GF-D8 (cell line): ENCODE results near the gene SPP1.
"Not testable (repeated sequence)": the region's sequence is repeated elsewhere in the genome, so short reads cannot be mapped to it uniquely, and the experiment has no call there.

Experiments used
- DNase-seq: peaks from one replicate; lab custom pipeline; 2025; lab: John Stamatoyannopoulos, UW

Gene SPP1

DNA sequence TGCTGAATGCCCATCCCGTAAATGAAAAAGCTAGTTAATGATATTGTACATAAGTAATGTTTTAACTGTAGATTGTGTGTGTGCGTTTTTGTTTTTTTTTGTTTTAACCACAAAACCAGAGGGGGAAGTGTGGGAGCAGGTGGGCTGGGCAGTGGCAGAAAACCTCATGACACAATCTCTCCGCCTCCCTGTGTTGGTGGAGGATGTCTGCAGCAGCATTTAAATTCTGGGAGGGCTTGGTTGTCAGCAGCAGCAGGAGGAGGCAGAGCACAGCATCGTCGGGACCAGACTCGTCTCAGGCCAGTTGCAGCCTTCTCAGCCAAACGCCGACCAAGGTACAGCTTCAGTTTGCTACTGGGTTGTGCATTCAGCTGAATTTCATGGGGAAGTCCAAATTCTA, at the start of gene SPP1:
Gene SPP1, plus strand, starts transcription at position 249 of the 400 bp plus-strand sequence. CDS start 1,182 bp downstream, outside the sequence.
- DNase-seq = peak; percentile 22

DNA sequence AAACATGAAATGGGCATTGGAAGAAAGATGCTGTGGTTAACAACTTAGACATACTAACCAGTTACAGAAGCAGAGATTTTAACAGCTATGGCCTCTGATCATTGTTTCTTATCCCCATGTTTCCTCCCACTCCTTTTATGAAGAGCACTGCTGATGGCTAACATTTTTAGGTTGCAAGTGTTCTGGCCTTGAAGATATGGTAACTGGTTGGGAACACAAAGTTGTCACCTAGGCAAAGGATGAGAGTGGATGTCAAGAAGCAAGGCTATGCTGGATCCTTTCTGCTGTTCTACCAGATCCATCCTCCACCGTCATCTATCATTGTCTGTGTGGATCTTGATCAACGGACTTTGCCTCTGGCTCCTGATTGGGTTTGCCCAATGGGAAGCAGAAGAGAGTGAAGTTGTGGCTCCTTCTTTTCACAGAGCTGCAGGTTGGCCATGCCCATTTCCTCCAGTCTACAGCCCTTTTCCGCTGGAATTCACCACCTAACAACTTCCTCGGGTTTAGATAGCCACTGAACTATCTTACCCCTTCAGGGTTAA, 48.9 kb upstream of the SPP1 start:
- DNase-seq = no peak

DNA sequence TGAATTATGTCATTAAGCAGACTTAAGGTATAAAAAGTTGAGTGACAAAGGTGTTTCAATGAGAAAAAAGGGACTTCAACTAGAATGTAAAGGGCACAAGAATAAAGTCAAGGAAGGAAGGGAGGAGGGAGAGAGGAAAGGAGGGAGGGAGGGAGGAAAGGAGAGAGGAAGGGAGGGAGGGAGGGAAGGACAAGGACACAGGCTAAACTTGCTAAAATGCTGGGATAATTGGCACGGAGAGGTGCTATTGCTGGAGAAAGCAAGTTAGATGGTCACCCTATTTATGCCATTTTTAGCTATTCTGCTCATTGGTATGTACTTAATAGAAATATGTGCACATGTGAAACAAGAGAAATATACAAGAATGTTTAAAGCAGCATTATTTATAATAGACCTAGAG, 44.9 kb upstream of the SPP1 start:
- DNase-seq = no peak

DNA sequence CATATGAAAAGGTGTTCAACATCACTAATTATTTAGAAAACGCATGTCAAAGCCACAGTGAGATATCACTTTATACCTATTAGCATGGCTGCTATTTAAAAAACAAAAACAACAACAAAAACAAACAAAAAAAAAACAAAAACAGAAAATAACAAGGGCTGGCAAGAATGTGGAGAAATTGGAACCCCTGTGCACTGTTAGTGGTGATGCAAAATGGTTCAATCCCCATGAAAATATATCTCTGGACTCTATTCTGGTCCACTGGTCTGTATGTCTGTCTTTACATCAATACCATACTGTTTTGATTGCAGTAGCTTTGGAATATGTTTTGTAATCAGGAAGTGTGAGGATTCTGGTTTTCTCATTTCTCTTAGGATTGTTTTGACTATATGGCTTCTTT, 43.6 kb upstream of the SPP1 start:
- no peak for DNase-seq

DNA sequence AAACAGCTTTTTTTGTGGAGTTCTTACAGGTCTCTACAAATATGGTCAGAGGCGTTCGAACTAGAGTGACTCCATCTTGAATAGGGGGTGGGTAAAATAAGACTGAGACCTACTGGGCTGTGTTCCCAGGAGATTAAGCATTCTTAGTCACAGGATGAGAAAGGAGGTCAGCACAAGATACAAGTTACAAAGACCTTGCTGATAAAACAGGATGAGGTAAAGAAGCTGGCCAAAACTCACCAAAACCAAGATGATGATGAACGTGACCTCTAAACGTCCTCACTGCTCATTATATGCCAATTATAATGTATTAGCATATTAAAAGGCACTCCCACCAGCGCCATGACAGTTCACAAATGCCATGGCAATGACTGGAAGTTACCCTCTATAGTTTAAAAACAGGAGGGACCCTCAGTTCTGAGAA, 42.8 kb upstream of the SPP1 start:
- no peak for DNase-seq

DNA sequence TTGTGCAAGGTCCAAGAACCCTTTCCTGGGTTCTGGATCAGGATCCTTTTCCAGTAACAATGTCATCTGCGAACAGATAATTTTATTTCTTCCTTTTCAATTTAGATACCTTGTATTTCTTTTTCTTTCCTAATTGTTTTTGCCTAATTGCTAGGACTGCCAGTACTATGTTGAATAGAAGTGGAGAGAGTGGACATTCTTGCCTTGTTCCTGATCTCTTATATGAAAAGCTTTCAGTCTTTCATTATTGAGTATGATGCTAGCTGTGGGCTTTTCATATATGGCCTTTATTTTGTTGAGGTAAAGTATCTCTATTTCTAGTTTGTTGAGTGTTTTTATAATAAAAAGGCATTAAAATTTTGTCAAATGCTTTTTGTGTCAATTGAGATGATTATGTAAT, 42.2 kb upstream of the SPP1 start:
- no peak for DNase-seq

DNA sequence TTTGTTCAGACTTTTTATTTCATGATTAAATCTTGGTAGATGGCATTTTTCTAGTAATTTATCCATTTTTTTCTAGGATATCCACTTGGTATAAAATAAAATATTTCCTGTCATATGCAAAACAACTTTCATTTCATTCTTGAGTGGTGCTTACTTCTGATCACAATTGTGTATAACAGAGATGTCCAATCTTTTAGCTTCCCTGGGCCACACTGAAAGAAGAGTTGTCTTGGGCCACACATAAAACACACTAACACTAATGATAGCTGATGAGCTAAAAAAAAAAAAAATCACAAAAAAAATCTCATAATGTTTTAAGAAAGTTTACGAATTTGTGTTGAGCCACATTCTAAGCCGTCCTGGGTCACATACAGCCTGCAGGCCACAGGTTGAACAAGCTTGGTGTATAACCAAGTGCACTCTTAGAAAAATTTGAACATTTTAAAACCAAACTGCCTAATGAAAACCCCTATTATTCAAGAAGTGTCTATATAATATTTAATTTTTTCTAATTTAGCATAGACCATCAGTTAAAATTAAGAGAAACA, 41.3 kb upstream of the SPP1 start:
- DNase-seq = no peak

DNA sequence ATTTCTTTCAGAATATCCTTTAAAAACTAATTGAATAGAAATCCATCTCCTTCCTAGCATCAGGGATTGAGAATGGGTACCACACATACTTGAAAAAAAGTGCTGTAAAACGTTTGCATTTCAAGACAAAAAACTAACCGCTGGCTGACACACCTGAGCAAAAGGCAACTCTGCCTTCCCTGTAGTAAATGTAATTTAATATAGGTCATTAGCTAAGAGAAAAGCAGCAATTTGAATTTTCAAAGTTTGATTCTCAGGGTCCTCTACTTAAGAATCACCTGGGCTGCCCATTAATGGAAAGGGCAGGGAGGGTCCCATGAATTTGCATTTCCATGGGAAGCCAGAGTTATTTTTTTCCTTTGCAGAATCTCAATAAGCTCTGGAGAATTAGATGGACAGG, 40.5 kb upstream of the SPP1 start:
- DNase-seq = no peak

DNA sequence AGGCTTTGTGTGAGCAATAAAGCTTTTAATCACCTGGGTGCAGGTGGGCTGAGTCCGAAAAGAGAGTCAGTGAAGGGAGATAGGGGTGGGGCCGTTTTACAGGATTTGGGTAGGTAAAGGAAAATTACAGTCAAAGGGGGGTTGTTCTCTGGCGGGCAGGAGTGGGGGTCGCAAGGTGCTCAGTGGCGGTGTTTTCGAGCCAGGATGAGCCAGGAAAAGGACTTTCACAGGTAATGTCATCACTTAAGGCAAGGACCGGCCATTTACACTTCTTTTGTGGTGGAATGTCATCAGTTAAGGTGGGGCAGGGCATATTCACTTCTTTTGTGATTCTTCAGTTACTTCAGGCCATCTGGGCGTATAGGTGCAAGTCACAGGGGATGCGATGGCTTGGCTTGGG, 39.6 kb upstream of the SPP1 start:
- DNase-seq = not testable (repeated sequence)

DNA sequence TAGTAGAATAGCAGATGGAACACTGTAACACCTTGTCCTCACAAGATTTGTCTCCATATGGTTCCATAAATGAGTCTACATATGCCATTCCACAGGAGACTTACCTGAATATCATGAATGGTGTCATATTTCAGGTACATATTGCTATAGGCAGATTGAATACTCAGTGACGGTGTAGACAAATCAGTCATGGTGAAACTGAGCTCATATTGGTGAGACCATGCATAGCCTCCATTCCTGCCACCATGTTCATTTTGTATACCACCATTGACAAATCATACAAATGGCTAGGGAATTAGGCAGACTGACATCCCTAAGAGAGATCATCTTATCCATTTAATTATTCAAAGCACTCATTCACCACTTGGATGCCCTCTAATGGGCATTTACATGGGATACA, 38.0 kb upstream of the SPP1 start:
- DNase-seq = no peak

DNA sequence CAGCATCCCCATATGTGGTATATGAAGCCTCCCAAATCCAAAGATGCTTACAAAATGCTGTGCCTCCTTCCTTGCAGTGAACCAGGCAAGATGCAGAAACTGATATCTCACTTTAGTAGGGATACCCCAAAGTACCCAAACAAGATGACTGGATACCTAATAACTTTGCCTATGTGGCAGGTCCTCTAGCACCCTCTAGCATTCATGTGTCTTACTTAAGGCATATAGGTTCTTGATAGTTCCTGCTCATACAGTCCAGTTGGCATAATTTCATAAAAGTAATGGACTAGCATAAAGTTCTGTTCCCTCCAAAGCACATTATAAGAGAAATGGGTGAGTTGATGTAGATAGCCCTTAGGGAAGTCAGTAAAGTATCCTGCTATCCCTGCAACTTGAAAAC, 36.8 kb upstream of the SPP1 start:
- no peak for DNase-seq

DNA sequence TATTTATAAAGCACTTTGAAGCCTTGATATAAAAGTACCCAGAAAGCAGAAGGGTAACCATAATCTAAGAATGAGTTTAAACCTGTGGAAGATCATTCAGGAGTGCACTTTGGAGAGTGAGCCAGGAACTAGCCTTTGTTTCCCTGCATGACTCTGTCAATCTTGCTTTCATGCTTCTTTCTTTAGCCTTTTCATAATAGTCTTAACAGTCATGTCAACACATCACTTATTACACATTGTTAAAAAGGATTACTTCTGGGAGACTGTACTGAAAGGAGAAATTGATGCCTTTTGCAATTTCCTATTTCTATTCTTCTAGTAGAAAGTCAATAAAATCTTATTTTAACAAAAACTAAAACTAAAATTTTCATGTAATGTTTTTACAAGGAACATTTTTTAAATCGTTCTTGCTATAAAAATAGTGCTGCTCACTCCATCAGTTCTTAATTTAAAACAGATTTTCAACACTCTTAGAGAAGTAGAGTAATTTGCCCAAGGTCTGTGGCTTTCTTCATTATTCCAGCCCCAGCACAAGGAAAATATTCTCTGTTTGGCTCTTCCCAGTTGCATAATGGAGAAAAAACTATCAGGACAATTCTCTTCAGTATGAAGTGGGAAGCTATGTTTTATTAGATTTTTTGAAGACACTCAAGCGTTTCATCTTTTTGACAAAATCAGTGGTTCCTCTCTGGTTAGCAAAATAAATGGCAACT, 35.4 kb upstream of the SPP1 start:
- DNase-seq = no peak

DNA sequence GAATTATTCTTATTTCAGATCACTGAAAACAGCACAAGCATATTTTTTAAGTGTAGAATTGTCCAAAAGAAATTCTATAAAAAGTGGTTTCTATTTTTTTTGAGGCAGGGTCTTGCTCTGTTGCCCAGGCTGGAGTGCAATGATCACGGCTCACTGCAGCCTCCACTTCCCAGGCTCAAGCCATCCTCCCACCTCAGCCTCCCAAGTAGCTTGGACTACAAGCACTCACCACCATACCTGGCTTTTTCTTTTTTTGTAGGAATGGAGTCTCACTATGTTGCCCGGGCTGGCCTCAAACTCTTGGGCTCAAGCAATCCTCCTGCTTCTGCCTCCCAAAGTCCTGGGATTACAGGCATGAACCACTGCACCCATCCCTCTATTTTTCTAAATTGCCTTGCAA, 34.7 kb upstream of the SPP1 start:
- DNase-seq = not testable (repeated sequence)

DNA sequence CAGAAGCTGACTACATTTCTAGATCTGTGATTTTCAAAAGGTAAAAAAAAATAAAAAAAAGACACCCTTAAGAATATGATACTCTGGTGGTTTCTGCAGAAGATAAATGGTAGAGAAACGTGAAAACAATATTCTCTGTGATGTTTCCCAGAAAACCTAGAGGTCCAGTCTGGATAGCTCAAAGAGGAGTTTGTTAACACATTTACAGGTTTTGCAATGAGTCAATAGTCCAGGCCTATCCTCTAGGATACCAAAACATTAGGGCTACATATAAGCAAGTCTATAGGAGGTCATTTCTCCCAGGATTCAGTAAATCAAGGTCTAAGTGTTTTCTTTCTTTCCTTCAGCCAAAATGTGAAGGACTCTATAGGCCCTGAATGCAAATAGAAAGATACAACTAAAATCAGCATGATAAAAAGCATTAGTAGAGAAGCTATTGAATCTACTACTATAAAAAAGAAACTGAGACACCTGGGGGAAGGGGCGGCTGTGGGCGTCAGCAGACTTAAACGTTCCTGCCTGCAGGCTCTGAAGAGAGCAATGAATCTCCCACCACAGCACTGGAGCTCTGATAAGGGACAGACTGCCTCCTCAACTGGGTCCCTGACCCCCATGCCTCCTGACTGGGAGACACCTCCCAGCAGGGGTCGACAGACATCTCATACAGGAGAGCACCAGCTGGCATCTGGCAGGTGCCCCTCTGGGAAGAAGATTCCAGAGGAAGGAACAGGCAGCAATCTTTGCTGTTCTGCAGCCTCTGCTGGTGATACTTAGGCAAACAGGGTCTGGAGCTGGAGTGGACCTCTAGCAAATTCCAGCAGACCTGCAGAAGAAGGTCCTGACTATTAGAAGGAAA, 33.7 kb upstream of the SPP1 start:
- no peak for DNase-seq

DNA sequence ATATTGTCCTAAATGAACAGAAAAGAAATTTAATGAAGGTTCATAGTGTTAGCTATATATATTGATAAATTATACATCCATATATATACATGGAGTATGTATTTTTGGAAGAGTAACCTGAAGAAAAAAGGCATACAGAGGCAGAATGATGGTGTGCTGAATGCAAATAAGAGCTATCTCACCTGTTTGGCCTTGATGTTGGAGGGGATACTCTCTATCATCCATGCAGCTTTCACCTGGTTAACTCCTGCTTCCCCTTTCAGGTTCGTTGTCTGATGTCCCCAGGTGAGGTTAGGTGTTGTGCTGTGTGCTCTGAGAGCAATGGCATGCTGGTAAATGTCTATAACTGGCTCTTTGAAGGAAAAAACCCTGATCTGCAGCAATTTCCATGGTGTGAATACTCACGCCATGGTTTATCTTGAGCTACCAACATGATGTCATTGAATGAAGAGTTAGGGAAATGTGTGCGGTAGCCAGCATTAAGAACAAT, 31.8 kb upstream of the SPP1 start:
- no peak for DNase-seq

DNA sequence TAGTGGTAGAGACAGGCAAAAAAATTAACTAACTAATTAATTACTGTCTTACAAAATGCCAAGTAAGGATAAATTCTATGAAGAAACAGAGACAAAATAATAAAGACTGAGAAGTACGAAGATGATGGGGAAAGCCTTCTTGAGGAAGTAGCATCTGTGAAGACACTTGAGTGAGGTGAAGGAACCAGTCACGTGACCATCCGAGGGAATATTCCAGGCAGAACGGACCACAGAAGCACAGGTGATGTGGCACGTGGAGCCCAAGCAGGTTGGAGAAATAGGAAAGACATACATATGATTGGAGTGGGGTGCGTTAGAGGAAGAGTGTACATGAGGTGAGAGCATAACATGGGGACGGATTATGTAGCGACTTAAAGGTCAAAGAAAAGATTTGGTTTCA, 30.5 kb upstream of the SPP1 start:
- DNase-seq = no peak

DNA sequence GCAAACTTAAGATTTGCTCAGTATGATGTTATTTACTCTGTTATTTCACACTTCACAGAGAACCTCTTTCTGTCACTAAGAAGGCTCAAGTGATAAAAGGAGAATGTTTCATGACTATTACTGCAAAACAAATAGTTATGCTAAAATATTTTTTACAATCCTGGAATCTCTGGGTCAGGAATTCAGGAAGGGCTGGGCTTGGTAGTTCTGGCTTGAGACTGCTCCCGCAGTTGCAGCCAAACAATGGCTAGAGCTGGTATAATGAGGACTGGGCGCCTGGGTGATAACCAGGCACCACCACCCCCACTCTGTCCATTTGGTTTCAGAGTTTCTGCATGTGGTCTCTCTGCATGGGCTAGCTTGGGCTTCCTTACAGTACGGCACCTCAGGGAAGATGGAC, 28.7 kb upstream of the SPP1 start:
- DNase-seq = no peak

DNA sequence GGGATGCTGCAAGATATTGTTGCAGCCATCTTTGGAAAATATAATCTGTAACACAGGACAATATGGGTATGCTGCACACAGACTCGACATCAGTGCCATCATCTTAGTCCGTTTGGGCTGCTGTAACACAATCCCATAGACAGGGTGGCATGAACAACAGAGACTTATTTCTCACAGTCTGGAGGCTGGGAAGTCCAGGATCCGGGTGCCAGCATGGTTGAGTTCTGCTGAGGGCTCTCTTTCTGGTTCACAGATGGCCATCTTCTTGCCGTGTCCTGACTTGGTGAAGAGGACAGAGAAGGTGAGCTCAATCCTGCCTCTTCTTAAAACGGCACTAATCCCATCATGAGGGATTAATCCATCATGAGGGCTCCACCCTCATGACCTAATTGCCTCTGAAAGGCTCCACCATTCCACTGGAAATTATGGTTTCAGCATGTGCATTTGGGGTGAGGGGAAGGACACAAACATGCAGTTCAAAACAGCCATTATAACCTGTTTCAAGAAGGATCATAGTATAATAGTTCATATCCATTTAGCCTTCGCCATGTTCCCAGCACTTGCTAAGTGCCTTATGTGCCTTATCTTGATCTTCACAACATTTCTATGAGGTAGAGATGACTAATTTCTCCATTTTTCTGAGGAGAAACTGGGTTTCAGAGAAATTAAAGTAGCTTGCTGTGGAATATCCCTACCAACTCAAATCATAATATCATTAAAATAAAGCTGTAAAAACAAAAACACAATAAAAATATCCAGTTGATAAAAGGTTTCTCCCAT, 27.9 kb upstream of the SPP1 start:
- no peak for DNase-seq

DNA sequence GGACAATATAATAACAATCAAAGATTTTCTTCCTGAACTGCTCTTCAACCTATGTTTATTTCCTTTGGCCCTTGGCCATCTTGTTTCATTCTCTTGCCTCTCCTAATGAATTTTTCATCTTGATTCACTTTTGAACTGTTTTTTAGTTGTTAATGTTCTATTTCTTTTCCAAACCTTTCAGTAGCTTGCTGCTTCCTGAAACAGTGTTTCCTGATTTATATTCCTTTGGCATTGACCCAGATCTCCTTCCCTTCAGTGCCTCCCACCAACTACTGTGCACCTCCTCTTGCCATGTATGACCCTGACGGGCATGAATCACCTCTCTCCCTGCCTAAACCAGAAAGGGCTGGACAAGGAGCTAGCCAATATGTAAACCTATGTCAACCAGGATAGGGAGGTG, 25.6 kb upstream of the SPP1 start:
- no peak for DNase-seq

DNA sequence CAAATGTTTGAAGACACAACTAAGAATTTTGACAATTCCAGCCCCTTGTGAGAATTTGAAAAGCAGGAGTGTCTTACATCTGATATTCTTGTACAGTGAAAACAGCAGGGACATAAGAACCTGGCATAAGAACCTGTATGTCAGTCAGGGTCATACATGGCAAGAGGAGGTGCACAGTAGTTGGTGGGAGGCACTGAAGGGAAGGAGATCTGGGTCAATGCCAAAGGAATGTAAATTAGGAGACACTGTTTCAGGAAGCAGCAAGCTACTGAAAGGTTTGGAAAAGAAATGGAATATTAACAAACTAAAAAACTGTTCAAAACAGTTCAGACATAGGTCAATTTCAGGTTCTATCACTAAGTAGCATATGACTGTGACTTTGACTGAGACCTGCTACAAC, 25.0 kb upstream of the SPP1 start:
- DNase-seq = no peak

DNA sequence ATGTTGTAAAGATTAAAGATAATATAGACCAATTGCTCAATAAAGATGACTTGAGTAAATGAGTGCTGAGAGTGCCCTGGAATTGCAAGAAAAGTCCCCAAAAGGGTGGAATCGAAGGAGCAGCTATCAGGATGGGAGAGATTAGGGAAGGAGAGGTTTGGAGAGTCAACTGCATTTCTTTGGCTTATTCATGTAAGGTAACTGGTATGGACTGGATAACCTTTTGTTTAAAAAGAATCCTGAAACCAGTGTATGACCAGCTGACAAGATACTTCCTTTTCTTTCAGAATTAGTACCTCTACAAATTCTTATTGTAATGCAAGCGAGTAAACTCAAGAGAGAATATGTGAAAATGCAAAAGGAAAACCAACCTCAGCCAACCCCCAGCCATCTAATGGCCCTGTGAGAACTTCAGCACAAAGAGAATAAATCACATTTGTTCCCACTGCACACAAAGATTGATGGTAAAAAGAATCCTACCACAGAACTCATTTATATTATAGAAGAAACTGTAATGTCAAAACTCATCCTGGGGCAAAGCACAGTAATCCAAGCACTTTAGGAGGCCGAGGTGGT, 24.5 kb upstream of the SPP1 start:
- DNase-seq = no peak

DNA sequence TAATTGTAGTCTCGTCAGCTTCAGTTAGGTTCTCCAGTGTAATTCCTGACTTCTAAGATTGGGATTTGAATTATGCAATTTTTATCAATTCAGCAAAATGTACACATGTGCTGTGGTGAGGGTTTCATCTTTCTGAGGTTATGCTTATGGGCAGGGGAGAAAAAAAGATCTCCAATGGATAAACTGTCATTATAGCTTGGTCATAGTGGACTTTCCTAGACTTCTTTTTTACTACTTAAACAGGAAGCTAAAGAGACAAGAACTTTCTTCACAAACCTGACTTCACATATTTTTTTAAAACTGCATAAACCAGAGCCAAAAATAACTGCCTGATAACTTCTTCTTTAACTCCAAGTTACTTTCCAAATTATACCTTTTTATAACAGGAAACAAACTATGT, 21.7 kb upstream of the SPP1 start:
- DNase-seq = no peak
